ENCODE results near the gene SYT8.

SYT8 gene

GRCh38 chr11:1845561-1846452 lies 11.0 kb downstream of the SYT8 start:
- peak; percentile 38 for DNase-seq (ENCODE audit: low spot score)

- no peak for DNase-seq (ENCODE audit: low spot score)
Measured at GRCh38 chr11:1846453-1846932, 11.7 kb downstream of the SYT8 start.

- DNase-seq (ENCODE audit: low spot score), result no peak
Measured at GRCh38 chr11:1847006-1847735, 12.4 kb downstream of the SYT8 start.

DNA sequence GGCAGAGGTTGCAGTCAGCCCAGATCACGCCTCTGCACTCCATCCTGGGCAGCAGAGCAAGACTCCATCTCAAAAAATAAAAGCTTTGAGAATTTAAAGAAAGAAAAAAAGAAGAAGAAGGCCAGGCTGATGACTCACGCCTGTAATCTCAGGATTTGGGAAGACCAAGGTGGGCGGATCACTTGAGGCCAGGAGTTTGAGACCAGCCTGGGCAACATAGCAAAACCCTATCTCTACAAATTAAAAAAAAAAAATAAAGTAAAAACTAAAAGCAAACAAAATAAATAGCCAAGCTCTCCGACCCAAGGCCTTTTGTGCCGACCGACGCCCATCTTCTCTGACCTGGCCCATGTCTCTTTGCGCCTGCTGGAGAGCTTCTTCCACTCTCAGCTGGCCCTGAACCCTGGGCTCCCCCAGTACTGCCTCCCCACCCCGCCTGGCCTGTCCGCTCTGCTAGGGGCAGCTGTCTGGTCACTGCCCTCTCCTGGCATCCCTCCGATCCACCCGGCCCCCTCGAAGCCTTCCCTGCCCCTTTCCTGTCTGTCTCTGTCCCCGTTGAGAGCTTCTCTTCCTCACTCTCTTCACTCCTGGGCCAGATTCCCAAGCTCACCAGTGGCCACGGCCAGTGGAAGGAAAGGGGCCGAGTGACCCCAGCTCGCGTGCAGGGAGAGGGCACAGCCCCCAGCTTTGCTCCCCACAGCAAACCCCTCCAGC lies 13.3 kb downstream of the SYT8 start:
- no peak for DNase-seq (ENCODE audit: low spot score)

DNA sequence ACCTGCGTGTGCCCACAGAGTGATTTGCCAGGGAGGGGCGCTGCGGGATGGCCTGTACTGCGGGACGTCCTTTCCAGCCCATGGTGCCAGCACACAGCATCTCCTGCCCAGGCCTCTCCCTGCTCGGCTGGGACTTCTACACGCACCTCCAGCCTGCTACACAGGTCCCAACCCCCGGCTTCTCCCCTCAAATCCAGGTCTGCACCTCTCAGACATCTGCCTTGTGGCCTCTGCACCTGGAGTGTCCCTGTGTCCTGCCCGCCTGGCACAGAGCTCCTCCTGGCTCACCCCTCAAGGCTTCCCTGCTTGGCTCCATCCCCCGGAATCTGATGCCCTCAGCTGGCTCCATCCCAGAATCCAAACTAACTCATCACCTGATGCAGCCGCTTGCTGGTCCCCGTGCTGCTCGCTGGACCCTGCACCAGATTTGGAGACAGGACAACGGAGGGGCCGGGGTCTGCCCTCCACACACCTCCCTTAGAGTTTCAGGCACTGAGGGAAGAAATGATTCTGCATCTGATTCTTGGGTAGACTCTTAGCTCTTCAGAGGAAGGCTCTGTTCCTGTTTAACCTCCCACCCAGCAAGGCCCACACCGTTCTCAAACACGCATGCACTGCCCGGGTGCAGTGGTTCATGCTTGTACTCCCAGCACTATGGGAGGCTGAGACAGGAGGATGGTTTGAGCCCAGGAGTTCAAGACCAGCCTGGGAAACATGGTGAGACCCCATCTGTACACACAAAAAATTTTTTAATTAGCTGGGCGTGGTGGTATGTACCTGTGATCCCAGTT lies 14.0 kb downstream of the SYT8 start:
- DNase-seq (ENCODE audit: low spot score), result no peak

DNA sequence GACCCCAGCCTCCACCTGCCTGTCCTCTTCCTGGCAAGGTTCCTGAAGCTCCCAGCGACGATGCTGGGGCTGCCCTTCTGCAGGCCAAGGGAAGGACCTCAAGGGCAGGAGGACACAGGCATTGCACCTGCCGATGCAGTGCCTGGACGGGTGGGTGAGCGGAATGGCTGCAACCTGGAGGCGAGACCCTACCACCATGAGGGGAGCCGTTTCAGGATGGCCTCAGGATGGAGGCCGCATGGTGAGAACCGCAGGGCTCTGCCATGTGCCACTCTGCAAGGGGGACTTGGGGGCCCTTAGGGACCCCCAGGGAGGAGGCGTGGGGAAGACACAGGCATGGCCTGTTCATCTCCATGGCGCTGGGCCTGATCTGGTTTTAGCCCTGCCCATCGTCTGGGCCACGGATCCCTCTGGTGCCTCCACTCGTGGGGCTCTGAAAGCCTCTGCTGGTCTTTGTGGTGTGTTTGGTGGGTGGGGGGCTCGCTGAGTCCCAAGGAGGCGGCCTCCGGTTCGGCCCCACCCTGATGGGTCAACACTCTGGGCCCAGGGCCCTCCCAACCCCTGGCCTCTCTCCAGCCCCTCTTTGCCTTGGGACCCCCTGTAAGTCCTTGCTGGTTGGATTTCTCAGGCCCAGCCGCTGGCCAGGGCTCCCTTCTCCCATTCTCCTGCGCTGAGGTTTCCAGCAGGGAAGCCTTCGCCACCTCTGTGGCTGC lies 16.8 kb downstream of the SYT8 start:
- DNase-seq (ENCODE audit: low spot score), result no peak

DNA sequence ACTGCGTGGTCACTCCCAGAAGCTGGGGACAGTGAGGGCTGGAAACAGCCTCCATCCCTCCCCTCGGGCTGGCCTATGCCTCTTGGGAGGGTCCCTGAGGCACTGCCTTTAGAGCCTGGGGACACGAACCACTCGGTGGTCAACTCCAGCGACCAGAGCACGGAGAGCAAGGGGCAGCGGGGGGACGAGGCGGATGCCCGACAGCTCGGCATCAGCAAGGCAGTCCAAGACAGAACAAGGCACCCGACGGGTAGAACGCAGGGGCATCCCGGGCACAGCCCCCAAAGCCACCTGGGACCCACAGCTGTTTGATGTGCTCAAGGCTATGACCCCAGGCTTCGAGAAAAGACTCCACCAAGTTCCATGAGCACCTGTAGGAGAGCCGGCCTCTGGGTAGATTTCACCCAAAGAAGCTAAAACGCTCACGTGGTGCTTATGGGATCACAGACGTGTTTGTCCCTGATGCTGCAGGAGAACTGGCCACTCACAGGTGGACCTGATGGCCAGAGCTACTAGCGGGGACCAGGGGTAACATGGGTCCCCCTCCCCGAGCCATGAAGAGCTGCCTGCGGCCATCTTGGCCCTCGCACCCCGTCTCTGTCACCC lies 17.6 kb downstream of the SYT8 start:
- no peak for DNase-seq (ENCODE audit: low spot score)

- peak; percentile 89 for DNase-seq (ENCODE audit: low spot score)
Measured at GRCh38 chr11:1852877-1853276, 18.1 kb downstream of the SYT8 start, which contains the start of gene LSP1. TSS of gene LSP1 (plus strand) at chr11:1853084. CDS start at chr11:1853145, 61 bp downstream.

DNA sequence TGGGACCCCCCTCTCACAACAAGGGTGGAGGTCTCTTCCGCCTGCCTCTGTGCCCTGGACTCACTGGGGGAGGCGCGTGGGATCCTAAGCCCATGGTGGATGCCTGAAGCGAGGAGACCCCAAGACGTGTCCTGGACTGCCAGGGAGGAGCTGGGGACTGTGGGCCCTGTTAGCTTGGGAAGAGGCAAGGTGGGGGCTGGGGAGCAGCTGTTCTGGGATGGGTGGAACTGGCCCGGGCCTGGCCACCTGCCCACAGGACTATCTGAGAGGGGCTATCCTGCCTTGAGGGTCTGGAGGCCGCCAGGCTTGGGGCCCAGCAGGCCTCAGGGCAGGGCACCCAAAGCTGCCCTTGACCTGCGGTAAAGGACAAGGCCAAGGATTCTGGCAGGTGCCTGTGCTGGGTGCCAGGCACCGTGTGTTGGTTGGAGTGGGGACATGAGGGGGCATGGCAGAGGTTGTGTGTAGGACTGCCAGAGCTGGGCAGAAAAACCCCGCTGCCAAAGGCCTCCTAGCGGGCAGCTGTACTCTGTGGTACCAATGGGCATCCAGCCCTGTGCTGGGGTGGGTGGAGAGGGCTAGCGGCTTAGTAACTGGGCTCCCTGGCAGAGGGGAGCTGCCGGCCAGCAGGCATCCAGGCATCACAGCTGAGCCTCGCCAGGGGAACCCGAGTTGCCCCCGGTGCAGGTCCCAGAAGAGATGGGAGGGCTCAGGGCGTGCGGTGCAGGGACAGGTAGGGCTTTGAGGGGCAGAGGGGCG lies 18.8 kb downstream of the SYT8 start:
- peak; percentile 31 for DNase-seq (ENCODE audit: low spot score)

- no peak for DNase-seq (ENCODE audit: low spot score)
Measured at GRCh38 chr11:1854132-1854948, 19.6 kb downstream of the SYT8 start.

DNA sequence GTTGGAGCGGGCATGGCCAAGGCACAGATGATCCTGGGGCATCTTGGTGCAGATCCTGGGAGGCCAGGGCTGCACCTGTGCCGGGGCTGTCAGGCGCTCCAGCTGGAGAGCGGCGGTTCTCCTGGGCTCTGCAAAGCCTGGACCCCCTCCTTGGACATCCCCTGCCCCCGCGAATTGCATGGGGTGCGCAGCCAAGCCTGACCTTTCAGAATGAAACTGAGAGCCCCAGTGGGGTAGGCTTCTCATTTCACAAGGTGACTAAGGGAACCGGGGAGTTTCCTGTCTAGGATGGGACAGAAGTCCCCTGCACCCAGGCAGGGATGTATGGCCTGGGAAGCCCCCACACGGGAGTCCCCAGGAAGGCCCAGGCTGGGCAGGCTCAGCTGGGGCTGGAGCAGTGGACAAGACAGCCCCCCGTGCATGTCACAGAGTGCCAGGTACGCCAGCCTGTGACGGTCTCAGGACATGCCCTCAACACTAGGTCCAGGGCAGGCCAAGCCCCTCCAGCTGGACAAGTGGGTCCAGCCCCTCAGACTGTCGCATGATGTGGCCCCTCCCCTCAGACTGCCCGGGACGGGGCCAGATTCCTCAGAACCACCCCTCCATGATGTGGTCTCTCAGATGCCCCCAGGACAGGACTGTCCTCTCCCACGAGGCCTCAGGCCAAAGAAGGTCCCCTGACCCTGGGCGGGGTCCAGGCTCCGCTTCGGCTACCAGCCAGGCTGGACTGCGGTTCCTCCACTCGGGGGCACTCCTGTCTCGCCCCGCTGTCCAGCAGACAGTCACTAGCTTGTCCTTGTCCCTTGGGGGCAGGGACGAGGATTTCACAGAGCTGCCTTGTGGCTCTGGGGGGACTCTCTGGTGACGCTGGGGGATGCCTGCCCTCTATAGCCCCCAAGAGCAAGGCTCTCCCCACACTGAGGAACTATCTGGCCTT lies 20.4 kb downstream of the SYT8 start:
- DNase-seq (ENCODE audit: low spot score), result no peak

DNA sequence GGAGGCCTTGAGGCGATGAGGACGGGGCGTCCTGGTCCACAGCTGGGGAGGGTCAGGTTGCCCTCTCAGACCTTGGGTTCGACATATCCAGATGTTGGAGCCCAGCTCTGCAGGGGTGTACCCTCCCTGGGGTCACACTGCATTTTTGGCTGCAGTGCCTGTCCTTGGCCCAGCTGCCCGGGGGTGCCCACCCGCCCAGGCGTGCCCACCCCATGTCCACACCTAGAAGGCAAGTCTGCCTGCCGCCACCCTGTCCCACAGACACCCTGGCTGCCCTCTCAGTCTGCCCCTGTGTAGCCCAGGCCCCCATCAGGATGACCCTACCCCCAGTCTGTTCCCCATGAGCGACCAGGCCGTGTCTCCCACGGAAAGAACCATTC lies 21.1 kb downstream of the SYT8 start:
- no peak for DNase-seq (ENCODE audit: low spot score)

- no peak for DNase-seq (ENCODE audit: low spot score)
Measured at GRCh38 chr11:1856306-1857005, 21.7 kb downstream of the SYT8 start.

DNA sequence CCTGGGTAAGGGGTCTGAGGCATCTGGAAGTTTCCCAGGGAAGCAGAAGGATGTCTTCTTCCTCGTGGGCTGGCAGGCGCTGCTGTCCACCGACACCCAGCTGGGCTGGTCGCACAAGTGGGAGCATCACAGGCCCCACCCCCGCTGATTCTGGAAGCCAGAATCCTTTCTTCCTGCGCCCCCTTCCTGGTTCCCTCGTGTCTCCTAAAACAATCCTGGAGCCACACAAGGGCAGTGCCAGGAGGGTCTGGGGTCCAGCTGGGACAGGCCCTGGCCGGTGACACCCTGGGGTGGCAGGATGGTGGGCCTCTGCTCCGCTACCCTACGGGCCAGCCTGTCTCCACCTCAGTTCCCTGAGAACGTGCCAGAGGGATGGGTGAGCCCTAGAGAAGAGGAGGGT lies 22.3 kb downstream of the SYT8 start:
- DNase-seq (ENCODE audit: low spot score), result no peak

GRCh38 chr11:1858154-1858553 lies 23.4 kb downstream of the SYT8 start:
- no peak for DNase-seq (ENCODE audit: low spot score)

DNA sequence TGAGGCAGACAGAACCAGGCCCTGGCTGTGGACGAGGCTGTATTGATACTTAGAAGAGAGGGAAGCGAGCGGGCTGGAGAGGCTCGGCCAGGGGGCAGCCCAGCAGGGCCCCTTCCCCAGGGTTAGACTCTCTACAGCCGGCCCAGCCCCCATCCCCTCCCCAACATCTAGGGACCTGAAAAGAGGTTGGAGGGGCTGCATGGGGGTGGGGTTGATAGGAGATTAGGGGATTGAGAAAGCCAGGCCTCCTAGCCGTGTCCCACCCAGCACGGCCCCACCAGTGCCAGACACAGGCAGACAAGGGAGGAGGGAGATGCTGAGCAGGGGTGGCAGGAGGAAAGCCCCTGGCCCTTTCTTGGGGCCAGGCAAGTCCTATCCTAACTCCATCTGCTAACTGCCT lies 23.8 kb downstream of the SYT8 start:
- DNase-seq (ENCODE audit: low spot score), result no peak

GRCh38 chr11:1859004-1859403 lies 24.2 kb downstream of the SYT8 start:
- no peak for DNase-seq (ENCODE audit: low spot score)
